Kidney capillary endothelial cell (primary cell): ENCODE results near the gene VPS4A.
"Not testable (repeated sequence)": the region's sequence is repeated elsewhere in the genome, so short reads cannot be mapped to it uniquely, and the experiment has no call there.

Experiments used
- DNase-seq: peaks from one replicate; pipeline ENCODE4 v3.0.0-alpha.2; 2018; ENCODE audit warnings: low spot score

Gene VPS4A

DNA sequence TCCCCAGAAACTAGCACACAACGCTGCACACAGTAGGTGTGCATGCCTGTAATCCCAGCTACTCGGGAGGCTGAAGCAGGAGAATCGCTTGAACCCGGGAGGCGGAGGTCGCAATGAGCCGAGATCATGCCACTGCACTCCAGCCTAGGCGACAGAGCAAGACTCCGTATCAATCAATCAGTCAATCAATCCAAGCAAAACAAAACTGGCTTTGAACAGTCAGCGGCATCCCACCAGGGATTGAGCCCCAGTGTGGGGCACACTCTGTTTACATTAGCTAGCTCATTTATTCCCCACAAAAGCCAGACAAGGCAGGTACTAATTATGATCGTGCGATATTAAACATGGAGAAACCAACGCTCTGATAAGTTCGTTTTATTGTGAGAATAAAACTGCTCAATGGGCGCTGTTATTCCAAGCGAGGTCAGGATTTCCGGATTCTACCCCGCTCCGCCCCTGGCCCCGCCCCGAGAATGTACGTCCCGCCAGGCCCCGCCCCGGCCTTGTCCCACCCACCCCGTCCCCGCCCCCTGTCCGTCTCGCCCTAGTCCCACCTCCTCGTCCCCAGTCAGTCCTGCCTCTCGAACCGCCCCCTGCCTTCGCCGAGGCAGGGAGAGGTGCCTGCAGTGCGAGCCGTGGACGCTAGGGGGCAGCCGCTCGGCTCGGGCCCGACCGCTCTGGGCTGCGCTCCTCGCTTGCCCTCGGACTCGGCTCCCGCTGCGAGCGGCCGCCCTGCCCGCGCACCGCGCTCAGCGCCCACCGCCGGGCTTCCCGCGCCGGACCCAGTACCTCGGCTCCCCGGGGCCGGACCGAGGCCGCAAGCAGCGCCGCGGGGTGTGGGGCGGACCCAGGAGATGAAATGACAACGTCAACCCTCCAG, at the start of gene VPS4A:
TSS of gene VPS4A (plus strand) at position 698 of the 880 bp plus-strand sequence. CDS start at position 860, 162 bp downstream.
- peak; percentile 93 for DNase-seq

DNA sequence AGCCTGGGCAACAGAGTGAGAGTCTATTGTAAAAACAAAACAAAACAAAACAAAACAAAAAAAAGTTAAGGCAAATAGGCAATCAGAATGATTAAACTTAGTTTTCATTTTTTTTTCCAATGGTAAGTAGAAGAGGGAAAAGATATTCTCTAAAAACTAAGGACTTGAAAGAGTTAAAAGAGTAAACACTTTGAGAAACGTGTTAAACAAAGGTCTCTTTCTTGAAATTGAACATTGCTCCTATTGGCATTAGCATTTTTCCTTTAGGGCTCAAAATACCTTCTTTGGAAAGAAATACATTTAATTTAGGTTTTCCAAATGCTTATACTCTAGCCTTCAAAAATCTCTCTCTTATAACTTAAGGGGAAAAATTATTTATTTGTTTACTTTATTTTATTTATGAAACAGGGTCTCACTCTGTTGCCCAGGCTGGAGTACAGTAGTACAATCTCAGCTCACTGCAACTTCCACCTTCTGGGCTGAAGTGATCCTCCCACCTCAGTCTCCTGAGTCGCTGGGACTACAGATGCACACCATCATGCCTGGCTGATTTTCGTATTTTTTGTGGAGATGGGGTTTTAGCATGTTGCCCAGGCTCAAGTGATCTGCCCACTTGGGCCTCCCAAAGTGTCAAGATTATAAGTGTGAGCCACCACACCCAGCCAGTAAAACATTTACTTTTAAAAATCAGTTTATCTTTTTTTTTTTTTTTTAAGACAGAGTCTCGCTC, 44.7 kb upstream of the VPS4A start:
- no peak for DNase-seq

DNA sequence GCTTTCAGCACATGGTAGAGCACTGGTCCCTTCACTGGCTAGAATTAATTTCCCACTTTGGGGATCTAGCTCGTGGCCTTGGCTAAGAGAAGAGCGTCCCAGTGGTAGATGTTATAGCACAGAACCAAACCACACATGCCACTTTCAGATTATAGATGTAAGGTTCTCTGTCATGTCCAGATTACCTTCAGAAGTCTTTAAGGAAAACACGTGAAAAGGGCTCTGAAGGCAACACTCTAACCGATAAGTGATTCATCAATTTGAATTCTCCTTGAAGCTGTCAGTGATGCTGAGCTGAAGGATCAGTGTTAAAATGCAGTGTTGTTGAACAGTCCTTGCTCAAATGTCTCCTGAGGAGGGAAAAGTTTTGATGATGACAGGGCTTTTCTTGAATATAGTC, 43.5 kb upstream of the VPS4A start:
- DNase-seq, result no peak

DNA sequence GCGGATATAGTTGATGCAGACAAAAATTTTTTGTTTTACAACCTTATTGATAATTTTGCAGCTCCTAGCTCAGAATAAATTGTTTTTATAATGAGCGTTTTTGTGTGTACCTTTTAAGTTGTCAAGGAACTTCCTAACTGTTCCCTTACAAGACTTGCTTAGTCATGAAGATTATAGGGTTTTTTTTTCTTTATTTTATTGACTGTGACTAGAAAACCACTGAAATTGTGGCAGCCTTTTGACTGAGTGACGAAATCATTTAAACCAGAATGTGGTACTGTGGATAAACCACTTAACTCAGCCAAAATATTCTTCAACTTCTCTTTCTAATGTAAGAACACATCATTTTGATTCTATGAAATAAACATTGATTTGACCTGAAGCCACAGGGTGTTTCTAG, 40.8 kb upstream of the VPS4A start:
- DNase-seq, result no peak

DNA sequence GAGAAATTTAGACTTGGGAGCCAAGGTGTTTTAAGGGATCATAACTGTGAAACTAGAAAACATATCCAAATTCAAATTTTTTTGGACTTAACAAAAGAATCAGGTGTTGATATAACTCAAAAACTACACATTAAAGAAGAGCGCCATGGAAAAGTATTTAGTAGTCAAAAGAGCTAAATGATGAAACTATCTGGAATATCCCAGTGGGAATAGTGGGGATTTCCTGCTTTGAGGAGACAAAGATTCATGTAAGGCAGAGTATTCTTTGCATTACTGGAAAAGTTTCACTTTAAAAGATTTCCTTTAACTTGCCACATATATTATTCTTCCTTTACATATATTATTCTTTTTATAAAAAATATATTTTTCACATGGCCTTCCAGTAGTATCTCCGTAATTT, 40.3 kb upstream of the VPS4A start:
- DNase-seq, result no peak

DNA sequence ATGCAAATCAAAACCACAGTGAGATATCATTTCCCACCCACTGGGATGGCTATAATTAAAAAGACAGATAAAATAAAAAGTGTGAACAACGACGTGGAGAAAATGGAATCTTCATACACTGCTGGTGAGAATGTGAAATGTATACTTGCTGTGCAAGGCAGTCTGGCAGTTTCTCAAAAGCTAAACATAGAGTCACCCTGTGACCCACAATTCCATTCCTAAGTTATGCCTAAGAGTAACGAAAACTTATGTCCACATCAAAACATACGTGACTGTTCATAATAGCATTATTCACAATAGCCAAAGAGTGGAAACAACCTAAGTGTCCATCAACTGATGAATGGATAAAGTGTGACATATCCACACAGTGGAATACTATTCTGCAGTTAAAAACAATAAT, 38.1 kb upstream of the VPS4A start:
- DNase-seq, result no peak

DNA sequence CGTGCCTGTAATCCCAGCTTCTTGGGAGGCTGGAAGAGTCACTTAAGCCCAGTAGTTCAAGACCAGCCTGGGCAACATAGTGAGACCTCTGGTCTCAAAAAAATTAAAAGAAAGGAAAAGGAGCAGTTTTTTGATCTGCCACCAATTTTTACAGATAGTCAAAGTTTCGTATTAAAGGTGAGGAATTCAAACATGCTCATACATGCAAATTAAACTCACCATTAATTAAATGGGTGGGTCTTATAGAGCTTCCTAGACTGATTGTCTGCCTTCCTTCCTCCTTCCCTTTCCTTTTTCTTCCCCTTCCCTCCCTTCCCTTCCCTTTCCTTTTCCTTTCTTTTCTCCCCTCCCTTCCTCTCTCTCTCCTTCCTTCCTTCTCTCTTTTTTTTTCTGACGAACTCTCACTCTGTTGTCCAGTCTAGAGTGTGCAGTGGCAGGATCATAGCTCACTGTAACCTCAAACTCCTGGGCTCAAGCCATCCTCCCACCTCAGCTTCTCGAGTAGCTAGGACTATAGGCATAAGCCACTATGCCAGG, 36.4 kb upstream of the VPS4A start:
- DNase-seq, result no peak

DNA sequence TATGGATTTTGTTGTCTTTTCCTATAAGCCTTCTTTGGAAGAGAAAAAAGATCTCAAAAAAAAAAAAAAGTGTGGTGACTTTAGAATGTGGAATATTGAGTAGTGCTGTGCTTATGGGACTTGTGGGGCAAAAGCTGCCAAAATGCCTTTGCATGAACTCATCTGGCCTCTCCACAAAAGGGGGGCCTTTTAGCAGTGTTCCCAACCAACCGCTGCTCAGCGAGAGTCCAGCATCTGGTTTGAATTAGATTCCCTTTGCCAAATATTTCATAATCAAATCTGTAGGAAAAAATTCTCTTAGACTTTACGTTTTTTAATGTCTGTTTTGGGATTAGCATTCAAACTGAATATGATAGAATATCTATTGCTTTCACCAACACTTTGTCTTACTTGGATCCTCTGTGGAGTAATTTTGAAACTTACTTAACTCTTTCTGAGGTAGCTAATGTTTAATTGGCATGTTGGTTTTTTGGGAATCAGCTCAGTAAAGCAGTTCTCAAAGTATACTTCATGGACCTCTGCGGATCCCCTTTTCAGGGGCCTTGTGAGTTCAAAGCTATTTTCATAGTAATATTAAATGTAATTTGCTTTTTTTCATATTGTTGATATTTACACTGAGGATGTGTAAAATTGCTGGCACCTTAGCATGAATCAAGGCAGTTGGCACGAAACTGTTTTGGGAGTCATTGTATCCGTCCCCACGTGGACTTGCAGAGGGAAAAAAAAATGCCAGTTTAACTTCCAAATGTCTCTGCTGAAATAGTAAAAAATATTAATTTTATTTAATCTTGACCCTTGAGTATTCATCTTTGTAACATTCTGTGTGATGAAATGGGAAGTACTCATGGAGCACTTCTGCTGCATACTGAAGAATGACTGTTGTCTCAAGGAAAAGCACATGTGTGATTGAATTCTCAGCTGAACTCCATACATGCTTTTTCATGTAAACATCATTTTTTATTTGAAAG, 34.7 kb upstream of the VPS4A start:
- DNase-seq, result no peak

DNA sequence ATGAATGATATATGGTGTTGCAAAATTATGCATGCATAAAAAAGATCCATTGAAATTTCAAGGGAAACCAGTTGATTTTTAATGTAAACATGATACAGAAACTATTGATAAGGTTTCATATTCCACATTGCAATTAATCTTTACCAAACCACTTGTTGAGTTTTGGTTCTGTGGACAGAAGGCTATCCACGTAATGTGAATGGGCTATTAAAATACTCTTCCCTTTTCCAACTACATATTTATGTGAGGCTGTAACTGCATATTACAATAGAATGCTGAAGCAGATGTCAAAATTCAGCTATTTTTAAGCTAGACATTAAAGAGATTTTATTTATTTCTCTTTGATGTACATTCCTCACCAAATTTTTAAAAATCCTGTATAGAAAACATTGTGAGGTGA, 33.7 kb upstream of the VPS4A start:
- DNase-seq, result no peak

DNA sequence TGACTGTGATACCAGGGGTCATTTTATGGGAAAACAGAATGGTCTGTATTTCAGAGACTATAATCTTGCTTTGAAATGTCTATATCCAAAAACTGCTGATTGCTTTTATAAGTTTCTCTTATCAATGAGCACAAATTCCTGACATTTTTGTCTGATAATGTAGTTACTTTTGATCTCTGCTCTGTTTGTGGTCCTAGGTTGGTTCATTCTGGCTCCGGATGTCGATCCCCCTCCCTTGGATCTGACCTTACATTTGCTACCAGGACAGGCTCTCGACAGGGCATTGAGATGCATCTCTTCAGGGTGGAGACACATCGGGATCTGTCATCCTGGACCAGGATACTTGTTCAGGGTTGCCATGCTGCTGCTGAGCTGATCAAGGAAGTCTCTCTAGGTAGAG, 27.3 kb upstream of the VPS4A start:
- no peak for DNase-seq

DNA sequence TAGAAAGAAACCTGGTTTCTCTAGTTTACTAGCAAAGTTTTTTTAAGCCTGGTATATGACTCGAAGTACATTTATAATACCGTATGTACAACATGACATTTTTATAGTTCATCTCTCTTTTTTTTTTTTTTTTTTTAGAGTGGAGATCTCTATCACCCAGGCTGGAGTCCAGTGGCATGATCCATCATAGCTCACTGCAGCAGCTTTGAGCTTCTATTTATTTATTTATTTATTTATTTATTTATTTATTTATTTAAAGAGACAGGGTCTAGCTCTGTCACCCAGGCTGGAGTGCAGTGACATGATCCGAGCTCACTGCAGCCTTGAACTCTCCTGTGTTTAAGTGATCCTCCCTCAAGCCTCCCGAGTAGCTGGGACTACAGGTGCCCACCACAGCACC, 25.9 kb upstream of the VPS4A start:
- no peak for DNase-seq

DNA sequence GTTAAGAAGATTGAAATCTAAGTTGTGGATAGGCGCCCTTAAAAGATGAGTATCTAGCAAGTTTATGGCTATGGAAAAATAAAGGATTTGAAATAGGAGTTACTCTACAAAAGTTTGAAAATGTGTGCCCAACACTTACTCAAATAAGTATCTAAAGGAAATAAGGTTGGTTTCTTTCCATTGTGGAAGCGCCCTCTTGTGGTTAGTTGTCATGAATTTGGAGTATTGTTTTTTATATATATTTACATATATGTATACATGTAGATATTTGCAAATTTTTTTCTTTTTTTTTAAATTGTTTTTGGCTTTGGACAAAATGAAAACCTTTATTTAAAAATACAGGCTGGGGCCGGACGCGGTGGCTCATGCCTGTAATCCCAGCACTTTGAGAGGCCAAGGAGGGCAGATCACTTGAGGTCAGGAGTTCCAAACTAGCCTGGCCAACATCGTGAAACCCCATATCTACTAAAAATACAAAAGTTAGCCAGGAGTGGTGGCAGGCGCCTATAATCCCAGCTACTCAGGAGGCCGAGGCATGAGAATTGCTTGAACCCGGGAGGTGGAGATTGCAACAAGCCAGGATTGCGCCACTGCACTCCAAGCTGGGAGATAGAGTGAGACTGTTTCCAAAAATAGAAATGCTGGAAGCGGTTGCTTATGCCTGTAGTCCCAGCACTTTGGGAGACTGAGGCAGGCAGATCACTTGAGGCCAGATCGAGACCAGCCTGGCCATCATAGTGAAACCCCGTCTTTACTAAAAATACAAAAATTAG, 24.0 kb upstream of the VPS4A start:
- peak; percentile 64 for DNase-seq

DNA sequence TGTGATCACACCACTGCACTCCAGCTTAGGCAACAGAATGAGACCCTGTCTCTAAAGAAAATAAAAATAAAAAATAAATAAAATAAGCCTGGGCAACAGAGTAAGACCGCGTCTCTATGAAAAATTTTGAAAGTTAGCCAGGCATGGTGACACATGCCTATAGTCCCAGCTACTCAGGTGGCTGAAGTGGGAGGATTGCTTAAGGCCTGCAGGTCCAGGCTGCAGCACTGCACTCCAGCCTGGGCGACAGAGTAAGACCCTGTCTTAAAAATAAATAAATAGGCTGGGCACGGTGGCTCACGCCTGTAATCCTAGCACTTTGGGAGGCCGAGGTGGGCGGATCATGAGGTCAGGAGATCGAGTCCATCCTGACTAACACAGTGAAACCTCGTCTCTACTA, 19.5 kb upstream of the VPS4A start:
- DNase-seq, result not testable (repeated sequence)

DNA sequence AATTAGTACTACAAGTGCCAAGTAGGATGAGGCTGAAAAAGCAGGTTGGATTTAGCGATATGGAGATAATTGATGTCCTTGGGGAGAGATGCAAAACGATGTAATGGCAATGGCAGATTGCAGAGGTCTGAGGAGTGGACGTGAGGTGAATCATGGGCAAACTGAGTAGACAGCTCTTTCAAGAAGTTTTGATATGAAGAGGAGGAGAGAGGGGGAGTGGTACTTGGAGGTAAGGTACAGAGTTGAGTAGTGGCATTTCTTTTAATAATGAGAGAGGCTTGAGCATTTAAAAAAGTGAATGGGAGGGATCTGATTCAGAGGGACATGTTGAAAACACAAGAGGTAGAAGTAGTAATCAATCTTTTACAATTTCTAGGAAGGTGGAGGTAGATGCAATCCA, 17.7 kb upstream of the VPS4A start:
- DNase-seq, result no peak

DNA sequence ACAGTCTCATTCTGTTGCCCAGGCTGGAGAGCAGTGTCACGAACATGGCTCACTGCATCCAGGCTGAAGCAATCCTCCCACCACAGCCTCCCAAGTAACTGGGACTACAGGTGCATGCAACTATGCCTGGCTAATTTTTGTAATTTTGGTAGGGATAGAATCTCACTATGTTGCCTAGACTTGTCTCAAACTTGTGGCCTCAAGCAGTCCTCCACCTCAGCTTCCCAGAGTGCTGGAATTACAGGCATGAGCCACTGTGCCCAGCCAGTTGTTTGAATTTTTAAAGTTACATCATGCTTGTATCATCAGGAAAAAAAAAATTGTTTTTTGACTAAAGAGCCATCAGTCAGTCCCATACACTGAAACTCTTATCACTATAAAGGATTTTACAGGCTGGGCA, 17.1 kb upstream of the VPS4A start:
- DNase-seq, result no peak

DNA sequence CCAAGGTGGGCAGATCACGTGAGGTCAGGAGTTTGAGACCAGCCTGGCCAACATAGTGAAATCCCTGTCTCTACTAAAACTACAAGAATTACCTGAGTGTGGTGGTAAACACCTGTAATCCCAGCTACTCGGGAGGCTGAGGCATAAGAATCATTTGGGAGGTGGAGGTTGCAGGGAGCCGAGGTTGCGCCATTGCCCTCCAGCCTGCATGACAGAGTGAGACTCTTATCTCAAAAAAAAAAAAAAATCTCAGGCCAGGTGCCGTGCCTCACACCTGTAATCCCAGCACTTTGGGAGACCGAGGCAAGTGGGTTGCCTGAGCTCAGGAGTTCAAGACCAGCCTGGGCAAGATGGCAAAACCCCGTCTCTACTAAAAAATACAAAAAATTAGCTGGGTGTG, 14.4 kb upstream of the VPS4A start:
- DNase-seq, result not testable (repeated sequence)

DNA sequence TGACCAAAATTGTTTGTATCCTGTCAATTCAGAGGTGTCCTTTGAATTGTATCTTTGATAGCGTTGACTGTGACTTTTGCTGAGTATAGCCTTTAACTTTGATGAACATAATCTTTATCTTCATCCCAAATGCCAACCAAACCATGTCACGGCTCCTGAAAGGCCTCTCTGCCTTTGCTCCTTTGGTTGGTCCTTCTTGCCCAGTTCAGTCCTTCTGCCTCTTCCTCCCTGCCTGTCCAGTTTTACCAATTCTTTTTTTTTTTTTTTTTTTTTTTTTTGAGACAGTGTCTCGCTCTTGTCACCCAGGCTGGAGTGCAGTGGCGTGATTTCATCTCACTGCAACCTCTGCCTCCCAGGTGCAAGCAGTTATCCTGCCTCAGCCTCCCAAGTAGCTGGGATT, 12.9 kb upstream of the VPS4A start:
- DNase-seq, result no peak

DNA sequence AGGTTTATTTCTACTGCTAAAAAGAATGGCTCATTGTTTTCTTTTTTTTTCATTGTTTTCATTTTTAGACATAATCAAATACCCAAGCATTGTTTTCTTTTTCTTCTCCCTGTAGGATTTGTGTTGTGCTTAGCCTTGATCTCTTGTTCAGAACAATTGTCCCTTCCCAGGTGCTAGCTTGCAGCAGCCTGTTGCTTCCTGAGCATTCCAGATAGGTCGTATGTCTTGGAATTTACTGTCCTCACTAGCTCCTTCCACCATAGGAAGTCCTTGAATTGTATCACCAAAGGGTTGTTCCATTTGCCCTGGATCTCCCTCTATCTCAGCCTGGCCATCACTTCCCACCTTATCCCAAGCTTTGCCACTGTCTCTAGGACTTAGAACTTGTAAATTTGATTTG, 10.0 kb upstream of the VPS4A start:
- DNase-seq, result no peak

DNA sequence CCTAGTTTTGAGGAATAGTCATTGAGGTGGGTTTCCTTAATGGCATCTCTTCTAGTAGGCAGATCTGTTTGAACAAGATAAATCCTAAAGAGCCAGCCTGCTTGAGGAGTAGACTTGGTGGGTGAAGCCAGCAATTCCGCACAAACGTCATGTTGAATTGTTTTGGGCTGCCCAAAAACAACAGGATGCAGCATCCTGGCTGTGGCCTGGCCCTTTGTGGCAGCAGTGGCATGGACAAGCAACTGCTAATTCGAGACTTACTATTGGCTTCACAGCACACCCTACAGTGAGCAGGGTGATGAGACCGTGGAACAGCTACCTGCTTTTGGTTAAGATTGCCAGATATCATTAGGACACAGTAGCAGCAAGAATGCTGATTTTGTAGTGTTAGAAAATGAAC, 9.3 kb upstream of the VPS4A start:
- DNase-seq, result no peak

DNA sequence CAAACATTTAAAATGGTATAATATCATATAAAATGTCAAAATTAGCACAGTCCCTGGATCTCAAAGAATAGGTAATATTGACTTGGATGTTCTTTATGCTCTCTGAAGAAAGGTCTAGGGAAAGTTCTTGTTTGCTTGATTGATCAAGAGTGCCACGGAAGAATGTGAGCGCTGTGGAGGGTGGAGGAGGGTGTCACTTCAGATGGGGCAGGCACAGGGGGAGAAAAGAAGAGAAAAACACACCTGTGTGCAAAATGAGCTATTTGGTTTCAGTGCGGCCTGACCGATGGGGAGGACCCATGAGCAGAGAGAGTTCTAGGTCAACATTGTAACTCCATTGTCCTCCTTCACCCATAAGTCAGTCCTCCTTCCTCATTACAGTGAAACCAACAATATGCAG, 8.8 kb upstream of the VPS4A start:
- no peak for DNase-seq

DNA sequence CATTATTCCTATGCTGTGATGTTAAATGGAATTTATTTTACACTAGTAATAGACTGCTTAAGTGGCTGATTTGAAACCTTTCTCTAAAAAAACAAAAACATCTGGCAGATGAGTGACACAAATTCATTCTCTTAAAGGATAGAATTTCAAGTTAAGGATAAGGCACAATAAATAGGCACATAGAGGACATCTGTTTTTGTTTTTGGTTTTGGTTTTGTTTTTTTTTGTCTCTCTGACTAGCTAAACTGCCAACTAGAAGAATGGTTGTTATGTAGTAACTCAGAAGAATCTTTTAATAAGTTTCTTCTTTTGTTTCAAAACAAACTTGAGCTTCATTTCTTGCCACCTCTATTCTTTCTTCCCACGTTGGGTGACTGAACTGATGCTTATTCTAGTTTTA, 5.1 kb upstream of the VPS4A start:
- no peak for DNase-seq
